Dermis blood vessel endothelial cell (primary cell): ENCODE data around the gene ABHD12B. TPM values are rescaled to one million over a fixed set of nuclear protein-coding genes. Genes with fewer than 3 reads are reported as not detected.
A peak's percentile ranks its signal among the peaks of the same experiment; 100 is the strongest.

ENCODE experiments used
- DNase-seq: peaks from one replicate; pipeline ENCODE4 v3.0.0; 2010
- total RNA-seq: library from RNA; depleted of rRNA; stranded (reverse); fragments of >200 nt; gene quantifications from 2 replicates; pipeline ENCODE4 v1.2.3, GENCODE V29; 2014

The ABHD12B gene, protein sequence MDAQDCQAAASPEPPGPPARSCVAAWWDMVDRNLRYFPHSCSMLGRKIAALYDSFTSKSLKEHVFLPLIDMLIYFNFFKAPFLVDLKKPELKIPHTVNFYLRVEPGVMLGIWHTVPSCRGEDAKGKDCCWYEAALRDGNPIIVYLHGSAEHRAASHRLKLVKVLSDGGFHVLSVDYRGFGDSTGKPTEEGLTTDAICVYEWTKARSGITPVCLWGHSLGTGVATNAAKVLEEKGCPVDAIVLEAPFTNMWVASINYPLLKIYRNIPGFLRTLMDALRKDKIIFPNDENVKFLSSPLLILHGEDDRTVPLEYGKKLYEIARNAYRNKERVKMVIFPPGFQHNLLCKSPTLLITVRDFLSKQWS
- total RNA-seq: not detected in 2 replicates

GRCh38 chr14:50871914-50872732 is at the start of gene ABHD12B:
TSS of gene ABHD12B (plus strand) at chr14:50872053. CDS start at chr14:50872175, 122 bp downstream.
- DNase-seq: peak; percentile 19

DNA sequence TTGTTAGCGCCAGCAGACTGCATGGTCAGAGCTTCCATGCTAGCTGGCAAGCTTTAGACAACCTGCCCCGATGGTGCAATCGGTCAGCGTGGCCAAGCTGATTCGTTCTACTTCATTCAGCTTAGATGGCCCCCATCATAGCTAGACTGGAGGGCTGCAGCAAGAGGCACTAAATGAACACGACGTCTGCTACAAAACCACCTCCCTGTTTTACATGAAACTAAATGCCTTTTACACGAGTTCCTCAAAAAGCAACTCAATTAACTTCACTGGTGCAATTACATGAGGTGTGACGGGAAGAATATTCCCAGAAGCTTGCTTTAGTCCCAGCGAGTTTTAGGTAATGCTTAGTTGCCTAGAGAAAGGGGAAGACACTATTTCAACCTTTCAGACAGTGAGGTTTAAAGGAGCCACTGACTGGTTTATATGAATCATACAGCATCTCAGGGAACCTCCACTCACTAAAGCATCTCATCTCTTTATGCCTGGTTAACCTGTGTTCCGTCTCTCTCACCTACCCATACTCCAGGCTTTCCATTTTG is 49.3 kb upstream of the ABHD12B start:
- no peak for DNase-seq

DNA sequence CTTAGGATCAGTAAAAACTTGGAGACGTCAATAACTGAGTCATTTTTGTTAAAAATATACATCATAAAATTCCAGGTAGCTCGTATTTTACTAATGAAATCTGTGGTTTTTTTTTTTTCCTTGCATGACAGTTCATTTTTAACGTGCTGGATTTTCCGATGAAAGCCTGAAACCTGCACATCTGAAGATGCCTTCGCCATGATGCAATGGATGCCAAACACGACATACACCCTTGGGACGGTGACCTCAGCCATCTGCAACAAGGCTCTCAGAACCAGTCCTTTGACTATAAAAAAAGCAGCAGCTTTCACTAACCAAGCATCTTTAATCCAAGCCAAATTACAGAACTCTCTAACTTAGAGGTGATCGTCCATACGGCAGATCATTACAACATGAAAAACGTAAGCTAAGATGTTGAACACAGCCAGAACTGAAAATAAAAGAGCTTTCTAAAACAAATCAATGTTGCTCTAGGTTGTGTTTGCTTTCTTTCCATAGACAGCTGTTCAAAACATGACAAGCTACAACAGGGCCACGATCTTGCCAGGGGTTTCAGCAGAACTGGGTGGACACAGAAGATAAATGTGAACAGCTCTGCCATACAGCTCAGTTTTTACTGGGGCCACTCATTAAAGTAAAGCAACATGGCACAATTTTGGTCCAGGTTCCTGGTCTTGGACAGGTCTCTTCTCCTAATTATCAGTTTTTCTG is 48.6 kb upstream of the ABHD12B start:
- no peak for DNase-seq

- DNase-seq: no peak
Measured at GRCh38 chr14:50823762-50824636, 47.9 kb upstream of the ABHD12B start.

DNA sequence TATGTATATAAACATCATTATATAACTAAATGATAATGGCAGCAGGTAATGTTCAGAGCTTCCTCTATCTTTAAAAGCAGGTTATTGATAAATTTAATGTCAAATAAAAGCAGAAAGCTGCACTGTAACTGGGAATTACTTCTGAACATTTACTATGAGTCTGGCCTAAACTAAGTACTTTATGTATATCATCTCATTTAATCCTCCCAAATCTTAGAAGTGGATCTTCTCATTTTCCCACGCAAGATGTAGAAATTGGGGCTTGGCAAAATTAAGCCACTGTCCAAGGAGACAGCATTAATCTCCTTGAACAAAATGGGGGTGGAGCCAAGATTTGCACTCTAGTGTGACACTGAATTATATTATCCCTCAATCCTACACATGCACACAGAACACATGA is 46.5 kb upstream of the ABHD12B start:
- DNase-seq: no peak

- DNase-seq: no peak
Measured at GRCh38 chr14:50826681-50827080, 45.2 kb upstream of the ABHD12B start.

DNA sequence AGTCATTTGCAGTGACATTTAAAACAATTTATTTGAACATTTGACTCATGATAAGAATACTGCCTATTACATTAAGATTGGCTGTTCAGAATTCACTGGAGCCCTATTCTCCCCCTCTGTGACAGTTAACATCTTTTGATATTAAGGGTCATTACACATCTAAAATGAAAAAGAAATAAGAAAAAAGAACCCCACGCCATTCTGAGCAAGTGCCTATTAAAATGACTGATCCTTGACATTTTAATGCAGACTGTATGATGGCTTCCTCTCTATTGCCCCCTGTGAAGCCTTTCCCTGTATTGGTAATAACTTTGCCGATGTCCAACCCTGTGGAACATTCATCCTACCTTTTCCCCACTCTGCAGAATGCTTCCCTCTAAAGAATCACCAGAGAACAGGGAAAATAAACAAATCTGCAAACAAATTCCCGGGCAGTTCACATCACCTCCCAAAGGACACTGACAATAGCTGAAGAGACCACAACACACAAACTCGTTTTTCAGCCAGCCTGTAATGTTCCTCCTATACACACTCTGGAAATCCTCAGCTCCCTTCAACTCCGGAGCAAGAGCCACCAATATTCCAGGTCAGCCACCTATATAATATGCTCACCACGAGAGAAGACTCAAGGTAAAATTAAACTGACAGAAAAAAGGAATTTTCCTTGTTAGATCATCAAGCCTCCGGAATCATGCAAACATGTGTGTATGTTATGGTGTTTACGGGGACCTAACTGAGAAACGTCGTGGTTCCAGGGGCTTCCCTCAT is 42.9 kb upstream of the ABHD12B start:
- DNase-seq: no peak

DNA sequence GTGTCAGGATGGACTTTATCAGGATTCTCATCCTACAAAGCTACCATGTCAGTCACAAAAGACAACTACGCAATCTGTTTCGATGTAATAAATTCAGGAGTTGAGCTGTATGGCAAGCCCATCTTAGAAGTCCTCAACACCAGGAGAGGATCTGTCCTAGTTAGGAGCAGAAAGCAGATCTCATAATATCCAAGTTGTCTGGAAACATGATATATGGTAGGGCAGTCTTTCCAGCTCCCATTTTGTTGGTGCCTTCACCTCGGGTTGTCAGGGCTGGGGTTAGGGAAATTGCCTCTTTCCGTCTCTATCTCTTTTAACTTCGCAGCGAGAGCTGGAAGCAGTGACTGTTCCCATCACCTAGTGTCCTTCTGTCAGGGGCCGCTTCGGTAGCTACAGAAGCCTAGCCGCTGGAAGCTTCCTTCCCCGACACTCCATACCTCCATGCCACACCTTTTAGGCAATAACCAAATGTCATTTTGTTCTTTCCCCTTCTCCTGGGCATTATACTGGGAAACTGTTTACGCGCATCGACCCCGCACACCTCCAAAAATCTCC is 42.3 kb upstream of the ABHD12B start:
- no peak for DNase-seq

- DNase-seq: peak; percentile 55
Measured at GRCh38 chr14:50830044-50830931, 41.6 kb upstream of the ABHD12B start.

GRCh38 chr14:50830932-50831725 is 40.7 kb upstream of the ABHD12B start, which contains the start of gene NIN:
TSS of gene NIN (minus strand) at chr14:50831162. CDS start at chr14:50822056, 9,106 bp downstream.
- DNase-seq: peak; percentile 83

DNA sequence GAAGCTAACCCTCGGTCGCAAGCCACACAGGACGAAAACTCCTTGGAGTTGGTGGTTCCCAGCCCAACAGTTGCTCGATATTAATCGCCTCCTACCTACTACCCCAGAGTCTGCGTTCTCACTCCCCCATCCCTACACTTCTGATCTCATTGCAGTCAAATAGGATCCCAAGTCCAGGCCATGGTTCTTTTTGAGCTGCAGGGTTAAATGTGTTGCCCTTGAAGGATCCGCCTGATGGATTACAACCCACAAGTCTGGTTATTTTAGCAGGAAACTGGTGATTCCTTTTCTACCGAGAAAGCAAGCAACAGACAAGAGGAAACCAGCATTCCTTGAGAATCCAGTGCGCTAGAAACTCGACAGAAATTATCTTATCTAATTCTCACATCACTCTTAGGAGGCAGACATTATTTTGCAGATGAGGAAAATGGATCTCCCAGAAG is 40.1 kb upstream of the ABHD12B start:
- peak; percentile 39 for DNase-seq

DNA sequence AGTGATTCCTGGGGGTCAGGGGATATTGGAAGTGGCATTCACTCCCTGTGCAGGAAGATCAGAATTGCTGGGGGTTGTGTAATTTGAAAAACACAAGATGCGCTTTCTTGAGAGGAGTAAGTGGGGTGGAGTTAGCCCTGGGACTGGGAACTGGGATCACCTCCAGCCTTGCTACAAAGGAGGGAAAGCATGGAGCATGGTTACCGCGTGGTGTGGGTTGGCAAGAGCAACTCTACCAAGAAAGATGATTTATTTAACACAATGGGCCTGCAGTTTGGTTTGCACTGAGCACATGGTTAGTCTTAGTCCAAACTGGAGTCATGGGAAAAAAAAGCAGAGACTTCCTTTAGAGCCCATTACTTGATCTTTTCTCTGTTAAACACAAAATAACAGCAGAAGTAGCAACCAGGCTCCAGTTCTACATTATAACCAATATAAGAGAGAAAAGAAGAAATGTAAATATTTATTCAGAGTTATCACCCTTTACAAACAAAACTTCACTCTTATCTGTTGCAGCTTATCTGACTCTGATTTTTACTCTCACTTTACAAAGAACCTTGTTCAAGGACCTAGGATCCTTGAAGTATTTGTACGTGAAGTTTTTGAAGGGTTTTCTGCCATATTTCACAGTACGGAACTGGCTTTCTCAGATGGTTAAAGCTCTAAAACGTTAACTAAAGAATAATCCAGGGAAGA is 38.8 kb upstream of the ABHD12B start:
- no peak for DNase-seq

- no peak for DNase-seq
Measured at GRCh38 chr14:50834802-50835276, 37.0 kb upstream of the ABHD12B start.

DNA sequence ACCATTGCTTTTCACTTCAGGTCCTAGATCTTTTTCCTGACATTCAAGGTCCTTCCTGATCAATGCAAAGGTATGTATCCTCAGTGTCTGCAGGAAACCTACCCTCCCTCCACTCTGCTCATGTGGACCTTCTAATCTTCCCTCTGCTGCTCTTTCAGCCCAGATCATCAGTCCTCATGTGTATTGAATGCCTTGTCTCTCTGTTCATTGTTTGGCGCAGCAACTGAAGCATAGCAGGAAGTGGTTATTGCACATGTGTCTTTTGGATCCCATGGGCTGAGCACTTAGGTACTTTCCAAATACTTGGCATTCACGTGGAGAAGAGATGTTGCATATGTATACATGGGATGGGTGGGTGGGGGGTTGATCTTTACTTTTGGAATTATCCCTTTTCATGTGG is 36.6 kb upstream of the ABHD12B start:
- DNase-seq: peak; percentile 35

- DNase-seq: no peak
Measured at GRCh38 chr14:50836515-50836914, 35.3 kb upstream of the ABHD12B start.

GRCh38 chr14:50837271-50837670 is 34.6 kb upstream of the ABHD12B start:
- DNase-seq: no peak

DNA sequence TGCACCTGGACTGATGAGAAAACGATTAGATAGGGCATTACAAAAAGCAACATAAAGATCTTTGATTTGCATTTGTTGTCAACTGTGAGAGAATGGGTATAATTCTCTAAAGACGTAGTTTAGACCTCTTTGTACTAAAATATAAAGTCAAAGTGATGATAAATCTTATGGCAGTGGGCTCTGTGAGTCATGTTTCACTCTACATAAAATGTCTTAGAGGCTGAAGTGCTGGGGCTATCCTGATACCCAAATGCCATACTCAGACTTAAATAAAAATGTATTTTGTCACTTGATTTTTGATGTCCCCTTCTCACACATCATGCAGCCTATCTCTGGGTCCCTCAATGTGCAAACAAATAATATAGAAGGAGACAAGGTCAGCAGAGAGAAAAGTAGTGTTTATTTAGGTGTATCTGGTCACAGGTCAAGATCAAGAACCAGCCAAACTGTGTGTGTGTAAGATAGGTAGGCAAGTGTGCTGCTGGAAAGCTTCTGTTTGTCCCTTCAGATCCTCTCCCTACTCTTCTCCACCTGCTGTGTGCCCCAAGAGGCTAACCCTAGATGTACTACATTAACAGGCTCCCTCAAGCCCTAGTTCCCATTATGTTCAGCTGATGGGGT is 33.9 kb upstream of the ABHD12B start:
- DNase-seq: no peak
